GM21528 (cell line): ENCODE data around the gene ZSCAN10.
"Not testable (repeated sequence)": the region's sequence is repeated elsewhere in the genome, so short reads cannot be mapped to it uniquely, and the experiment has no call there.

Source experiments
- ATAC-seq: cut with Tn5 transposase; IDR thresholded peaks from one replicate; pipeline ENCODE4 v1.9.1; 2021; ENCODE audit warnings: mild to moderate bottlenecking, moderate library complexity; ENCODE audit not compliant: unreplicated experiment, low FRiP score

Gene ZSCAN10

GRCh38 chr16:3098459-3099394 is at the start of gene ZSCAN10:
ZSCAN10 (minus strand) TSS chr16:3099294; CDS start chr16:3092937, 6,357 bp downstream.
- no peak for ATAC-seq

- no peak for ATAC-seq
Observed at GRCh38 chr16:3148256-3149192, 49.4 kb upstream of the ZSCAN10 start.

GRCh38 chr16:3147757-3148104 is 48.6 kb upstream of the ZSCAN10 start:
- no peak for ATAC-seq

GRCh38 chr16:3147046-3147756 is 48.1 kb upstream of the ZSCAN10 start:
- no peak for ATAC-seq

- no peak for ATAC-seq
Observed at GRCh38 chr16:3145660-3146059, 46.6 kb upstream of the ZSCAN10 start.

- ATAC-seq, result no peak
Observed at GRCh38 chr16:3145151-3145550, 46.1 kb upstream of the ZSCAN10 start.

GRCh38 chr16:3144321-3144983 is 45.4 kb upstream of the ZSCAN10 start:
- ATAC-seq, result no peak

GRCh38 chr16:3143598-3144320 is 44.7 kb upstream of the ZSCAN10 start:
- no peak for ATAC-seq

GRCh38 chr16:3143189-3143588 is 44.1 kb upstream of the ZSCAN10 start:
- no peak for ATAC-seq

- ATAC-seq, result no peak
Observed at GRCh38 chr16:3142770-3143169, 43.7 kb upstream of the ZSCAN10 start.

- no peak for ATAC-seq
Observed at GRCh38 chr16:3142327-3142726, 43.2 kb upstream of the ZSCAN10 start.

GRCh38 chr16:3141781-3142311 is 42.8 kb upstream of the ZSCAN10 start:
- no peak for ATAC-seq

- no peak for ATAC-seq
Observed at GRCh38 chr16:3140603-3141427, 41.7 kb upstream of the ZSCAN10 start.

GRCh38 chr16:3139561-3139960 is 40.5 kb upstream of the ZSCAN10 start:
- not testable (repeated sequence) for ATAC-seq

GRCh38 chr16:3138823-3139426 is 39.8 kb upstream of the ZSCAN10 start:
- no peak for ATAC-seq

- ATAC-seq, result no peak
Observed at GRCh38 chr16:3138342-3138741, 39.2 kb upstream of the ZSCAN10 start.

- no peak for ATAC-seq
Observed at GRCh38 chr16:3137267-3137666, 38.2 kb upstream of the ZSCAN10 start.

GRCh38 chr16:3135126-3135715 is 36.1 kb upstream of the ZSCAN10 start:
- no peak for ATAC-seq
